Measurements from ENCODE around the gene NTSR2.

The NTSR2 gene

GRCh38 chr2:11637546-11637945, 32.4 kb downstream of the NTSR2 start:
- Histone ChIP-seq H3K27ac (replicated peaks; ENCODE audit: low read length) (no peak overlapping the region), H3K36me3 (replicated peaks in 1 of 2; ENCODE audit: control insufficient read depth in 2 of 2, insufficient read depth in 2 of 2, low read length in 2 of 2) (peaks cover 43 to 98% of the 10 kb centered on the region in 2 donors), H3K14ac (ENCODE audit: low read length) (no peak overlapping the region)

GRCh38 chr2:11636593-11637295, 33.3 kb downstream of the NTSR2 start:
- H3K23ac ChIP-seq (ENCODE audit: low read depth, low read length, poor library complexity): peak overlapping the region; percentile 61
- peak overlapping the region; percentile 34 for H2BK5ac ChIP-seq (ENCODE audit: low read length)
- peaks cover 46 to 98% of the 10 kb centered on the region in 2 donors for H3K36me3 ChIP-seq (replicated peaks in 1 of 2; ENCODE audit: control insufficient read depth in 2 of 2, insufficient read depth in 2 of 2, low read length in 2 of 2)
- no peak overlapping the region for H3K18ac ChIP-seq (ENCODE audit: low read length)
- H2BK15ac ChIP-seq (ENCODE audit: low read length): no peak overlapping the region
- H4K91ac ChIP-seq (ENCODE audit: low read depth, low read length, poor library complexity): no peak overlapping the region
- H3K79me1 ChIP-seq (ENCODE audit: low read depth, low read length): no peaks in the 10 kb centered on the region
- no peak overlapping the region for H3K4ac ChIP-seq (ENCODE audit: low read length)
- peak overlapping the region; percentile 9 for H4K8ac ChIP-seq (ENCODE audit: low read depth, low read length)
- no CpG with 5 or more reads among the region's 11 CpGs for WGBS, 2 donors (ENCODE audit: extremely low coverage in 2 of 2, insufficient read length in 2 of 2, insufficient replicate concordance in 1 of 2)
- no peaks in the 10 kb centered on the region for H3K9me3 ChIP-seq (replicated peaks in 1 of 2; ENCODE audit: control insufficient read depth in 2 of 2, insufficient read depth in 1 of 2, low read depth in 1 of 2, low read length in 2 of 2)
- H3K4me1 ChIP-seq (ENCODE audit: control insufficient read depth in 2 of 2, insufficient read depth in 1 of 2, low read depth in 1 of 2, low read length in 2 of 2): no peaks in the 10 kb centered on the region
- no peak overlapping the region for H2AFZ ChIP-seq (ENCODE audit: low read length)
- peak overlapping the region; percentile 68 for H3K9ac ChIP-seq (ENCODE audit: low read depth, low read length, poor library complexity)
- no peak overlapping the region for H3K27ac ChIP-seq (replicated peaks; ENCODE audit: low read length)
- no peak overlapping the region for H3K4me2 ChIP-seq (ENCODE audit: insufficient read depth, low read length, poor library complexity, severe bottlenecking)
- no peak for DNase-seq (ENCODE audit: low spot score)
- H3K27me3 ChIP-seq (ENCODE audit: control insufficient read depth in 3 of 3, insufficient read depth in 3 of 3, low read depth in 1 of 3, low read length in 3 of 3): no peaks in the 10 kb centered on the region
- H2BK12ac ChIP-seq (ENCODE audit: low read length): no peak overlapping the region
- H3K4me3 ChIP-seq (ENCODE audit: low read length in 2 of 2): no peak overlapping the region
- no peak overlapping the region for H2AK5ac ChIP-seq (ENCODE audit: low read depth, low read length)
- H2BK120ac ChIP-seq (ENCODE audit: low read depth, low read length): no peak overlapping the region
- H3K14ac ChIP-seq (ENCODE audit: low read length): peak overlapping the region; percentile 15

More at GRCh38 chr2:11637546-11637945, 32.4 kb downstream of the NTSR2 start:
- no peak overlapping the region for H2BK5ac ChIP-seq (ENCODE audit: low read length)
- no peaks in the 10 kb centered on the region for H3K4me1 ChIP-seq (ENCODE audit: control insufficient read depth in 2 of 2, insufficient read depth in 1 of 2, low read depth in 1 of 2, low read length in 2 of 2)
- H3K9ac ChIP-seq (ENCODE audit: low read depth, low read length, poor library complexity): no peak overlapping the region
- H4K8ac ChIP-seq (ENCODE audit: low read depth, low read length): no peak overlapping the region
- no peak for DNase-seq (ENCODE audit: low spot score)
- H4K91ac ChIP-seq (ENCODE audit: low read depth, low read length, poor library complexity): no peak overlapping the region
- no peaks in the 10 kb centered on the region for H3K9me3 ChIP-seq (replicated peaks in 1 of 2; ENCODE audit: control insufficient read depth in 2 of 2, insufficient read depth in 1 of 2, low read depth in 1 of 2, low read length in 2 of 2)
- H2BK15ac ChIP-seq (ENCODE audit: low read length): no peak overlapping the region
- H3K27me3 ChIP-seq (ENCODE audit: control insufficient read depth in 3 of 3, insufficient read depth in 3 of 3, low read depth in 1 of 3, low read length in 3 of 3): no peaks in the 10 kb centered on the region
- no peak overlapping the region for H2BK120ac ChIP-seq (ENCODE audit: low read depth, low read length)
- no CpG with 5 or more reads among the region's 15 CpGs for WGBS, 2 donors (ENCODE audit: extremely low coverage in 2 of 2, insufficient read length in 2 of 2, insufficient replicate concordance in 1 of 2)
- no peak overlapping the region for H3K18ac ChIP-seq (ENCODE audit: low read length)
- no peak overlapping the region for H2BK12ac ChIP-seq (ENCODE audit: low read length)
- no peak overlapping the region for H2AFZ ChIP-seq (ENCODE audit: low read length)
- H2AK5ac ChIP-seq (ENCODE audit: low read depth, low read length): no peak overlapping the region
- H3K4me2 ChIP-seq (ENCODE audit: insufficient read depth, low read length, poor library complexity, severe bottlenecking): no peak overlapping the region
- H3K23ac ChIP-seq (ENCODE audit: low read depth, low read length, poor library complexity): peak overlapping the region; percentile 65
- H3K4ac ChIP-seq (ENCODE audit: low read length): no peak overlapping the region
- H3K79me1 ChIP-seq (ENCODE audit: low read depth, low read length): no peaks in the 10 kb centered on the region
- H3K4me3 ChIP-seq (ENCODE audit: low read length in 2 of 2): no peak overlapping the region

GRCh38 chr2:11635141-11635540, 34.9 kb downstream of the NTSR2 start:
- Histone ChIP-seq H3K36me3 (replicated peaks in 1 of 2; ENCODE audit: control insufficient read depth in 2 of 2, insufficient read depth in 2 of 2, low read length in 2 of 2) (peaks cover 50 to 99% of the 10 kb centered on the region in 2 donors), H2BK12ac (ENCODE audit: low read length) (no peak overlapping the region), H2BK15ac (ENCODE audit: low read length) (no peak overlapping the region), H3K79me1 (ENCODE audit: low read depth, low read length) (no peaks in the 10 kb centered on the region), H2AK5ac (ENCODE audit: low read depth, low read length) (no peak overlapping the region), H3K9me3 (replicated peaks in 1 of 2; ENCODE audit: control insufficient read depth in 2 of 2, insufficient read depth in 1 of 2, low read depth in 1 of 2, low read length in 2 of 2) (no peaks in the 10 kb centered on the region), H3K4ac (ENCODE audit: low read length) (no peak overlapping the region), H2AFZ (ENCODE audit: low read length) (no peak overlapping the region), H3K4me2 (ENCODE audit: insufficient read depth, low read length, poor library complexity, severe bottlenecking) (no peak overlapping the region), H3K18ac (ENCODE audit: low read length) (no peak overlapping the region), H2BK5ac (ENCODE audit: low read length) (no peak overlapping the region), H2BK120ac (ENCODE audit: low read depth, low read length) (no peak overlapping the region), H4K8ac (ENCODE audit: low read depth, low read length) (no peak overlapping the region), H3K14ac (ENCODE audit: low read length) (peak overlapping the region; percentile 48), H4K91ac (ENCODE audit: low read depth, low read length, poor library complexity) (no peak overlapping the region), H3K9ac (ENCODE audit: low read depth, low read length, poor library complexity) (no peak overlapping the region), H3K27me3 (ENCODE audit: control insufficient read depth in 3 of 3, insufficient read depth in 3 of 3, low read depth in 1 of 3, low read length in 3 of 3) (no peaks in the 10 kb centered on the region), H3K27ac (replicated peaks; ENCODE audit: low read length) (no peak overlapping the region), H3K4me3 (ENCODE audit: low read length in 2 of 2) (peak overlapping the region in 1 of 2 donors; percentile 25), H3K23ac (ENCODE audit: low read depth, low read length, poor library complexity) (no peak overlapping the region), H3K4me1 (ENCODE audit: control insufficient read depth in 2 of 2, insufficient read depth in 1 of 2, low read depth in 1 of 2, low read length in 2 of 2) (no peaks in the 10 kb centered on the region)
- DNase-seq (ENCODE audit: low spot score): no peak
- no CpG with 5 or more reads among the region's 15 CpGs for WGBS, 2 donors (ENCODE audit: extremely low coverage in 2 of 2, insufficient read length in 2 of 2, insufficient replicate concordance in 1 of 2)

- no peak overlapping the region for H2BK120ac ChIP-seq (ENCODE audit: low read depth, low read length)
- no peak overlapping the region for H3K14ac ChIP-seq (ENCODE audit: low read length)
- H2BK12ac ChIP-seq (ENCODE audit: low read length): no peak overlapping the region
- H2BK5ac ChIP-seq (ENCODE audit: low read length): no peak overlapping the region
- H3K27ac ChIP-seq (replicated peaks; ENCODE audit: low read length): no peak overlapping the region
- DNase-seq (ENCODE audit: low spot score): no peak
- H3K23ac ChIP-seq (ENCODE audit: low read depth, low read length, poor library complexity): no peak overlapping the region
- H2AK5ac ChIP-seq (ENCODE audit: low read depth, low read length): no peak overlapping the region
- H3K36me3 ChIP-seq (replicated peaks in 1 of 2; ENCODE audit: control insufficient read depth in 2 of 2, insufficient read depth in 2 of 2, low read length in 2 of 2): peaks cover 54 to 99% of the 10 kb centered on the region in 2 donors
- no peak overlapping the region for H2BK15ac ChIP-seq (ENCODE audit: low read length)
- H3K4ac ChIP-seq (ENCODE audit: low read length): no peak overlapping the region
- H3K9me3 ChIP-seq (replicated peaks in 1 of 2; ENCODE audit: control insufficient read depth in 2 of 2, insufficient read depth in 1 of 2, low read depth in 1 of 2, low read length in 2 of 2): no peaks in the 10 kb centered on the region
- no peak overlapping the region for H4K91ac ChIP-seq (ENCODE audit: low read depth, low read length, poor library complexity)
- H3K18ac ChIP-seq (ENCODE audit: low read length): no peak overlapping the region
- WGBS, 2 donors (ENCODE audit: extremely low coverage in 2 of 2, insufficient read length in 2 of 2, insufficient replicate concordance in 1 of 2): no CpG with 5 or more reads among the region's 15 CpGs
- no peak overlapping the region for H4K8ac ChIP-seq (ENCODE audit: low read depth, low read length)
- H3K4me1 ChIP-seq (ENCODE audit: control insufficient read depth in 2 of 2, insufficient read depth in 1 of 2, low read depth in 1 of 2, low read length in 2 of 2): no peaks in the 10 kb centered on the region
- no peak overlapping the region for H3K9ac ChIP-seq (ENCODE audit: low read depth, low read length, poor library complexity)
- H3K4me2 ChIP-seq (ENCODE audit: insufficient read depth, low read length, poor library complexity, severe bottlenecking): no peak overlapping the region
- no peaks in the 10 kb centered on the region for H3K79me1 ChIP-seq (ENCODE audit: low read depth, low read length)
- no peaks in the 10 kb centered on the region for H3K27me3 ChIP-seq (ENCODE audit: control insufficient read depth in 3 of 3, insufficient read depth in 3 of 3, low read depth in 1 of 3, low read length in 3 of 3)
- no peak overlapping the region for H2AFZ ChIP-seq (ENCODE audit: low read length)
- H3K4me3 ChIP-seq (ENCODE audit: low read length in 2 of 2): no peak overlapping the region
Observed at GRCh38 chr2:11634584-11634983, 35.4 kb downstream of the NTSR2 start.

Measured in neuronal stem cell (in vitro differentiated cells).